Measurements from ENCODE around the gene SCLY.

SCLY gene

GRCh38 chr2:238128534-238129001 is 67.8 kb downstream of the SCLY start:
- no peak for DNase-seq

DNA sequence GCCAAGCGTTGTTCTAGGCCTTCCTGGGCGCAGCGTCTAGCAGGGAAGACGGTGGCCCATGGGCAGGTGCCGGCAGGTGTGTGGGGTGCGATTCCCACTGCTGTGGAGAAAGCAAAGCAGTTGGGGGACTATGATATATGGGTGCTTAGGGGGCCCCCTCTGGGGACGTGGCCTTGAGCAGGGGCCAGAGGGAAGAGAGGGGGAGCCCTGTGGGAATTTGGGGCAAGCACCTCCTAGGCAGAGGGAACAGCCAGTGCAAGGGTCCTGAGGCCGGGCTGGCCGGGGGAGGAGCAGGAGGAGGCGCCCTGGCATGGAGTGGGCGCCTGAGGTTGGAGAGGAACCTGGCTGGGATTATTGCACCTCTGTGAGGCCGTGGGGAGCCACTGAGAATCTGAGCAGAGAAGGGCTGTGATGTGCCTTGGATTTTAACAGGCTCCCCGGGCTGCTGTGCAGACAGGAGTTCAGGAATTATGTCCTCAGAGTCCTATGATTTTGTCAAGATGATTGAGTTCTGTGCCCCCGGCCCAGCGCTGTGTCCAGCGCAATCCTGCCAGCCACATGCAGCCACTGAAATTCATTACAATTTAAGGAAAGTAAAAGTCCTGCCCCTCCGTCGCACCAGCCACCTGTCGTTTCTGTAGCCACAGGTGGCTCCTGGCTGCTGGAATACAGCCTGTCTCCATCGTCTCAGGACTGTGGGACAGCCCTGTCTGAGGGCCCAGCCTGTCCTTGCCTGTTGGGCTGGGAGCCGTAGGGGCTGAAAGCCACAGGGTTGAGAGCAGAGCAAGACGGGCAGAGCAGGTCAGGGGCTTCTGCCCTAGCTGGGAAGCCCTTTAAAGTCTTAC is 68.6 kb downstream of the SCLY start:
- no peak for DNase-seq

DNA sequence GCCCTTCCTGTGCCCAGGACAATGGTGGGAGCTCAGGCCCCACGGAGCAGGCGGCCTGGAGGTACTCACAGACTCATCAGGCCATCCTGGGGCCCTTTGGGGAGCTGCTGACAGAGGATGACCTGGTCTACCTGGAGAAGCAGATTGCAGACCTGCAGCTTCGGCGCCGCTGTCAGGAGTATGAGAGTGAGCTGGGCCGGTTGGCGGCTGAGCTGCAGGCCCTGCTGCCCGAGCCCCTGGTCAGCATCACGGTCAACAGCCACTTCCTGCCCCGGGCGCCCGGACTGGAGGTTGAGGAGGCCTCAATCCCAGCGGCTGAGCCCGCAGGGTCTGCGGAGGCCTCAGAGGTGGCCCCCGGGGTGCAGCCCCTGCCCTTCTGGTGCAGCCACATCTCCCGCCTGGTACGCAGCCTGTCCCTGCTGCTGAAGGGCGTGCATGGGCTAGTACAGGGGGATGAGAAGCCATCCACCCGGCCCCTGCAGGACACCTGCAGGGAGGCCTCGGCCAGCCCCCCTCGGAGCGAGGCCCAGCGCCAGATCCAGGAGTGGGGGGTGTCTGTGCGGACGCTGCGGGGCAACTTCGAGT is 69.4 kb downstream of the SCLY start:
- no peak for DNase-seq

DNA sequence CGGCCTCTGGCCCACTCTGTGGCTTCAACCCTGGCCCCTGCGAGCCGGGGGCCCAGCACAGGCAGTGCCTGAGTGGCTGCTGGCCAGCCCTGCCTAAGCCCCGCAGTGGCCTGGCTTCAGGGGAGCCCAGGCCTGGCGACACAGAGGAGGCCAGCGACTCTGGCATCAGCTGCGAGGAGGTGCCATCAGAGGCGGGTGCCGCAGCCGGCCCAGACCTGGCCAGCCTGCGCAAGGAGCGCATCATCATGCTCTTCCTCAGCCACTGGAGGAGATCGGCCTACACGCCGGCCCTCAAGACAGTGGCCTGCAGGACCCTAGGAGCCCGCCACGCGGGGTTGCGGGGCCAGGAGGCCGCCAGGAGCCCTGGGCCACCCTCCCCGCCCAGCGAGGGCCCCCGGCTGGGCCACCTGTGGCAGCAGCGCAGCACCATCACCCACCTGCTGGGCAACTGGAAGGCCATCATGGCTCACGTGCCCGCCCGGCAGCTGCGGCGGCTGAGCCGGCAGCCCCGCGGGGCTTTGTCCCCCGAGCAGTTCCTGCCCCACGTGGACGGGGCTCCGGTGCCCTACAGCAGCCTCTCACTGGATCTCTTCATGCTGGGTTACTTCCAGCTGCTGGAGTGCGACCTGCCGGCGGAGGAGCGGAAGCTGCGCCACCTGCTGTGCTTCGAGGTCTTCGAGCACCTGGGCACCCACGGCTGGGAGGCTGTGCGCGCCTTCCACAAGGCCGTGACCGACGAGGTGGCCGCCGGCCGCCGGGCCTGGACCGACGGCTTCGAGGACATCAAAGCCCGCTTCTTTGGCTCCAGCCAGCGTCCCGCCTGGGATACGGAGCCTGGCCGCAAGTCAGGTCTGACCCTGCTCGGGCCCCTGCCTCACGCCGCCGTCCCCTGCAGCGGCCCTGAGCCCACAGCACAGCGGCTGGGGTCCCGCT is 70.2 kb downstream of the SCLY start:
- DNase-seq, result no peak

GRCh38 chr2:238131761-238132462 is 71.1 kb downstream of the SCLY start:
- DNase-seq, result no peak

- no peak for DNase-seq
Observed at GRCh38 chr2:238132463-238133450, 72.0 kb downstream of the SCLY start.

DNA sequence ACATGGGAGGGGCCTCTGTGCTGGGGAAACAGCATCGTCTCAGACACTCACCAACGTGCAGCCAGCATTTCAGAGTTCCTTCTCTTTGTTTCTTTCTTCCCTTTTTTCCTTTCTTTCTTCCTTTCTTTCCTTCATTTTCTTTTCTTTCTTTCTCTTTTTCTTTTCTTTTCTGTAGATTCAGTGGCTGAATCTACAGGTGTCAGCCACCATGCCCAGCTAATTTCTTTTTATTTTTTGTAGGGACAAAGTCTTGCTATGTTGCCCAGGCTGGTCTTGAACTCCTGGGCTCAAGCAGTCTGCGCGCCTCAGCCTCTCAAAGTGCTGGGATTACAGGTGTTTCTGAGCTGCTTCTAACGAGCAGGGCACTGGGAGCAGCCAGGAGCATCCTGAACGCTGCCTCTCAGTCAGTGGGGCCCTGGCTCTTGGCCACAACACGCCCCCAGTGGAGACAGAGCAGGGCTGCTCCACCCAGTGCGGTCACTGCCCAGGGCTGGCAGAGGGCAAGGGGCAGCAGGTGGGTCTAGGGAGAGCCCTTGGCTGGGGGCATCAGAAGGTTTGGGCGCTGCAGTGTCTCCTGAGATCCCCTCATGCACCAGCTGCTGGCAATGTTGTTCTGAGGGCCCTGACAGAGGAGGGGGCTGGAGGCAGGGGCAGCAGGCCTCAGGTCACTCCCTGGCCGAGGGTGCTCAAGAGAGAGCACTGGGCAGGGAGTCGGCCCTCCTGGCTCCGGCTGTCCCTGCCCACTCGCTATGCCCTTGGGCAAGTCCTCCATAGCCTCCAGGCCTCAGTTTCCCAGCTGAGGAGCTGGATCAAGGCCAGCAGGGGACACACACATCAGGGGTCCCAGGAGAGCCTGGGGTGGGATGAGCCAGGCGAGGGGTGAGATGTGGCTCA is 72.9 kb downstream of the SCLY start:
- no peak for DNase-seq

DNA sequence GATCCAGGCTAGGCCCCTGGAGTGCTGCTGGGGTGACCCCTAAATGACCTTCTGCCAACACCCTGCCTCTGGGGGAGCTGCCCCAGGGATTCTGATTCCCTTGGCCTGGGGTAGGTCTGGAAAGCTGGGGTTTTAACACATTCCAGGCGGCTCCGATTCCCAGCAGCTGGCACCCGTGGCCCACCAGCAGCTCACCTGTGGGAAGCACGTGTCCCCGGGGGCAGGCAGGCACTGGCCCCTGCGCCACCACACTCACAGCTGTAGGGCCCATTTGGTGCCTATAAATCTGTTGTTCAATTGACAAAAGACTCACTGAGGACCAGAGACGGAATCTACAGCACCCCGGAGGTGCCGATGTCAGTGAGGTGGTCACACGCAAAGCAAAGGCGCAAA is 73.6 kb downstream of the SCLY start:
- no peak for DNase-seq

- DNase-seq, result no peak
Observed at GRCh38 chr2:238135601-238136150, 74.9 kb downstream of the SCLY start.

- no peak for DNase-seq
Observed at GRCh38 chr2:238136820-238137537, 76.2 kb downstream of the SCLY start.

DNA sequence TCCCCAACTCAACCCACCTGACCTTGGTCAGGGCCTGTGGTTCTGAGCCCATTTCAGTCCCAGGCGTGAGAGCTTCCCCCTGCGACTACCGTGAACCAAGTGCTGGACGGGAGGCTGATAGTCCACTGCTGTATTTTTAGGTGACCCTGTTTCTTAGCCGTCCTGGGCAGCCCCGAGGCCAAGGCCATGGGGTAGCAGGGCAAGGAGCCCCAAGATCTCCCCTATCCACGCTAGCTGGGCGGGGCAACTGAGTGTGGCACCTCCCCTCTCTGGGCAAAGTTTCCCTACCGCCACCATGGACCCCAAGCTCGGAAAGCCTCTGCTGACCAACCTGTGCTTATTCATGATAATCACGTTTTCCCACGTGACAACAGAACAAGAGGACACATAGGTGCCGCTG is 77.1 kb downstream of the SCLY start:
- no peak for DNase-seq

- DNase-seq, result no peak
Observed at GRCh38 chr2:238138331-238139195, 77.8 kb downstream of the SCLY start, which contains the start of gene KLHL30. KLHL30 (plus strand) TSS chr2:238138668; CDS start chr2:238140755, 2,087 bp downstream.

DNA sequence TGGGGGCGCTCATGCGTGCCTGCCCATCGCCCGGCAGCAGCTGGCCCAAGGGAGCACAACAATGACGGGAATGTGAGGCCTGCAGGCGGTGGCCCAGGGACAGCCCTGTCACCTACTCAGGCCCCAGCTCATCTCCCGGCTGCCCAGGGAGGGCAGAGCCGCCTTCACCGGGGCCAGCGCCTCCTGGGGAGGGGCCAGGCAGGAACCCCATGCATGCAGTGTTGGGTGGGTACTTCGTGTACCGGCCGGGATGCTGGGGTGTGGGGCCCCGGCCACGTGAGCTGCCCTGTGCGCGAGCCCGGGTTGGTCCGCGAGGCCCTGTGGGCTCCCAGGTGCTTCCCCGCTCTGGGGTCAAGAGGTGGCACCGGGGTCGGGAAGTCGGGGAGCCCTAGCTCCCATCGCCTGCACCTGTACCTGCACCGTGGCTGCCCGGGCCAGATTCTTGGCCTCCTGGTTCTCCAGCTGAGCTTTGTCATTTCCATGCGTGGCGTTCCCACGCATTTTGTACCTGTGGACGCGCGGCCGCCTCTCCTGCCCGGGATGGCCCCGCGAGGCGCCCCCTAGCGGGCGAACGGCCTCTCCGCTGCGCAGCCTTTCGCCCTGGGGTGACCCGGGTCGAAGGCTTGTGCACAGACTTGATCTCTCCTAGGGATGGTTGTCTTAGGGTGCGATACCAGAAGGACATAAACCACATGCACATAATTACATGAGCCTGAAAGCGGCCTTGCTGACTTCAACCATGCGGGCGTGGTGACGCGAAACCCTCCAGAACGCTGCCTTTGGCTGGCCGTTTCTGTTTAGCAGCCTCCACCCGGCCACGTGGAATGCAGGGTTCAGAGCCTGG is 78.6 kb downstream of the SCLY start:
- no peak for DNase-seq

DNA sequence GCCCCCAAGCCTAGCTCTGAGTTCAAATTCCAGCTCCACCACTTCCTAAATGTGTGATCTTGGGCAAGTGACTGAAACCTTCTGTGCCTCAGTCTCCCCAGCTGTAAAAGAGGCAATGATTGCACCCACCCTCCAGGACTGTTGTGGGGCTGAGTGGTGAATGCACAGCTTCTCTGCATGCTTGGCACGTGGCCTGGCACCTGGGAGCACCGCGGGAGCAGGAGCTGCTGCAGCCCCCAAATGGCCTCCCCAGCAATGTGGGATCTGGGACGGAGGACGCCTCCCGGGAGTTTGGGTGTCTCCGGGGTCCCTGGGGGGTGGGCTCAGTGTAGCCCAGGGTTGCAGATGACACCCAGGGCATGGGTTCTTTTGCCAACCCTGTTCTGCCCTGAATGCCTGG is 79.2 kb downstream of the SCLY start:
- DNase-seq, result no peak

DNA sequence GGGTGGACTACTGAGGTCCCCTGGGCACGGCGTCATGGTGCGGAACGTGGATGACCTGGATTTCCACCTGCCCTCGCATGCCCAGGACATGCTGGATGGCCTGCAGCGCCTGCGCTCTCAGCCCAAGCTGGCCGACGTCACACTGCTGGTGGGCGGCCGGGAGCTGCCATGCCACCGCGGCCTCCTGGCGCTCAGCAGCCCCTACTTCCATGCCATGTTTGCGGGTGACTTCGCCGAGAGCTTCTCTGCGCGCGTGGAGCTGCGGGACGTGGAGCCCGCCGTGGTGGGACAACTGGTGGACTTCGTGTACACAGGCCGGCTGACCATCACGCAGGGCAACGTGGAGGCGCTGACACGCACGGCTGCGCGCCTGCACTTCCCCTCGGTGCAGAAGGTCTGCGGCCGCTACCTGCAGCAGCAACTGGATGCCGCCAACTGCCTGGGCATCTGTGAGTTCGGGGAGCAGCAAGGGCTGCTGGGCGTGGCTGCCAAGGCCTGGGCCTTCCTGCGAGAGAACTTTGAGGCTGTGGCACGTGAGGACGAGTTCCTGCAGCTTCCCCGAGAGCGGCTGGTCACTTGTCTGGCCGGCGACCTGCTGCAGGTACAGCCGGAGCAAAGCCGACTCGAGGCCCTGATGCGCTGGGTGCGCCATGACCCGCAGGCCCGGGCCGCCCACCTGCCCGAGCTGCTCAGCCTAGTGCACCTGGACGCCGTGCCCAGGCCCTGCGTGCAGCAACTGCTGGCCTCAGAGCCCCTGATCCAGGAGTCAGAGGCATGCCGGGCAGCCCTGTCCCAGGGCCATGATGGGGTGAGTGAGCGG is 80.1 kb downstream of the SCLY start:
- DNase-seq, result no peak
